HG03460 (cell line): ENCODE results near the gene INTS14.
"Not testable (repeated sequence)": the region's sequence is repeated elsewhere in the genome, so short reads cannot be mapped to it uniquely, and the experiment has no call there.

Experiments used
- ATAC-seq: cut with Tn5 transposase; IDR thresholded peaks from one replicate; pipeline ENCODE4 v1.9.1; 2021; ENCODE audit not compliant: unreplicated experiment

The INTS14 gene

GRCh38 chr15:65583701-65584100, 27.2 kb downstream of the INTS14 start:
- ATAC-seq, result no peak

DNA sequence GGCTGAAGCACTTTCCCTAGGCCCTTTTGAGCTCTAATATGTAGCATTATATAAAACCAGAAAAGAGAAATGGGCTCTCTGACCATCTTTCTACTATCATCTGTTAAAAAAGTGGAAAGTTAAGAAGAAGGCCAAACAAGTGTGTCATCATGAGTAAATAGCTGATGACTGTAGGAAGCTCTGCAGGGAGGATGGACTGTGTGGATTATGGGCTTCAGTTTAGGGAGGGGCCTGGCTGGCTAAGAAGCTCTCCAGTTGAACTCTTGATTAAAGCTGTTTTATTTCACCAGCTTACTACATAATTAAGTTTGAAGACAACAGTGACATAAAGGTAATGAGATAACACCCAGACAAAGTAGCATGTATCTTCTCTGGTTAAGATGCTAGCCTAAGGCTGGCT, 30.6 kb downstream of the INTS14 start:
- no peak for ATAC-seq

- no peak for ATAC-seq
Observed at GRCh38 chr15:65579762-65580161, 31.2 kb downstream of the INTS14 start.

GRCh38 chr15:65578904-65579728, 31.8 kb downstream of the INTS14 start:
- no peak for ATAC-seq

DNA sequence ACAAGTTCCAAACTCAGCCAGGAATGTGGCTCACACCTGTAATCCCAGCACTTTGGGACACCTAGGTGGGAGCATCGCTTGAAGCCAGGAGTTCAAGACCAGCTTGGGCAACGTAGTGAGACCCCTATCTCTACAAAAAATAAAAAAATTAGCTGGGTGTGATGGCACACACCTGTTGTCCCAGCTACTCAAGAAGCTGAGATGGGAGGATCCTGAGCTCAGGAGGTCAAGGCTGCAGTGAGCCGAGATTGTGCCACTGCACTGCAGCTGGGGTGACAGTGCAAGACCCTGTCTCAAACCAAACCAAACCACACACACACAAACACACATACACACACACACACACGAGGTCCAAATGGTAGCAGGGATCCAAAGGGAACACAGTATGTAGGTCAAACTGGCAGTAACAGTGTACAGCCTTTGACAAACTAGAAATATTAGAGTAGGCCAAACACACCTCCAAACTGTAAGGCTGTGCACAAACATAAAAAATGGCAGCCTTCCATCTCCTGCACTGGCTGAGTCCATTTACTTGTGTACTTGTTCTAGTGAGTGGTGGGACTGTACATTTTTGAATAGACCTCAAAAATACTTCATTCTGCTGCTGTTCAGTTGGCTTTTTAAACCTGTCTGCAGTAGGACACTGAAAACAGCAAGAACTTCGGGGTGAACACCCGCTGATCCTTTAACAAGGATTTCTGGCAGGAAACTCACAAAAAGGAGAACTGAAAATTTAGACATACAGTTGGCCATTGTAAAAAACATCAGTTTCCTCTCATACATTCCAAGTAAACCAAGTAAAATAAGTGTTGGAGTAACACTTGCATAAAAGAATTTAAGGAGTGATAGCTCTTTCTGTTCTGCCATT, 33.6 kb downstream of the INTS14 start:
- ATAC-seq, result no peak

DNA sequence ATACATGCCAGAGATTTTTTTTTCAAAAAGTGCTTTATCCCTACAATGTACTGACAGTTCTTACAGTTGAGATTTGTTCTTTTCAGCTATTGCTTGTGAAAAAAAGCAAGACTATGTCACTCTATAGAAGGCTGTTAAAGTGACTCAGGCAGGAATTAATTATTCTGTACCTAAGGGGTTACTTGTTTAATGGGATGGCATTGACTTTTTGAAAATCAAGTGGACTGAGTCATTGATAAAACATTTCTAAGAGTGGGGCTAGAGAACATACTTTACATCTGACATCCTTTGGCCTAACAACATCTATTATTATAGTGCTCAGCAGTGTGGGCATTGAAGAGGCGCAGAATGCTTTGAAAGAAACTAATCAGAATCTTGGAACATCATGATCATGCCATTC, 34.3 kb downstream of the INTS14 start:
- no peak for ATAC-seq

DNA sequence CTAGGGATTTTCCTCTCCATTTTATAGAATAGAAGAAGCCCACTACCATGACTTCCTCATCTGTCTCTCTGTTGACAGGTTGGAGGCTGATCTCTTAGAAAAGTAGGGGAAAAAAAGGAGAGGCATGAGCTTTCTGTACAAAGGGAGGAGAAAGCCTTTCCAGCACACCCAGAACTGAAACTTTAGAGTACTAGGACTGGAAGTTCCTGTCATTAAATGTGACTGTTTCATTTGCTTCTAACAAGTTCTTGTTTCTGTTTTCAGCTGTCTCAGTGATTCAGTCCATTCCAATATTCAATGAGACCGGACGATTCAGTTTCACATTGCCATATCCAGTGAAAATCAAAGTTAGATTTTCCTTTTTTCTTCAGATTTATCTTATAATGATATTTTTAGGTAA, 39.0 kb downstream of the INTS14 start:
- ATAC-seq, result no peak

DNA sequence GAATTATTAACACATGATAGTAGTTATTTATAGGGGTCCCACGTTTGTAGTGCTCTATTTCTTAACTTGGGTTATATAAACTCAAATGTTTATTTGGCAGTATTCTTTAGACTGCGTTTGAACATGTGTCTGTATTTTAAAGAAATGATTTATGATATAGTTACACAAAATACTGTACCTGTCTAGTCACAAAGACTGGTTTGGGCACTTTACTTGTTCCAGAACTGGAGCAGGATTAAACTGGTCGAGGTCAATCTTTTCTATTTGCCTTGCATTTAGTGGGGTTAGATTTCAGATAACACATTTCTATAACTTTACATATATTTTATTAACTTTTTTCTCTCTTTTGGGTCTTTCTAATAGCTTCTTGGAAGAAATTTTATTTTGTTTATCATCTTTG, 41.2 kb downstream of the INTS14 start:
- ATAC-seq, result no peak

GRCh38 chr15:65561934-65562333, 49.0 kb downstream of the INTS14 start:
- no peak for ATAC-seq

DNA sequence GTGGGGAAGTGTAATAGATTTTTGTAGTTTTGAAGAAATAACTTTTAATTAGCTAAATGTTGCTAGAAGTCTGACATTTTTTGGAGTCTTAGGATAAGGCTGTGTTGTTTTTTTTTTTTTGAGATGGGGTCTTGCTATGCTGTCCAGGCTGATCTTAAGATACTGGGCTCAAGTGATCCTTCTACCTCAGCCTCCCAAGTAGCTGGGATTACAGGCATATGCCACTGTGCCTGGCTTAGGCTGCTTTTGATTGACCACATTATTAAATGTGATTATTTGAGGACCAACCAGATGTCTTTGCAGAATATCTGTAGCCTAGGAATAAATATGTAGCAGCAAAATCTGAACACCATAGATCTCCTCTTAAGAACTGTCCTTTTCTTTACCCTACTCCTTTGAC, 51.0 kb downstream of the INTS14 start:
- no peak for ATAC-seq

- no peak for ATAC-seq
Observed at GRCh38 chr15:65558997-65559760, 51.8 kb downstream of the INTS14 start.

GRCh38 chr15:65558336-65558735, 52.6 kb downstream of the INTS14 start:
- ATAC-seq, result no peak

GRCh38 chr15:65556622-65557021, 54.3 kb downstream of the INTS14 start:
- ATAC-seq, result no peak

DNA sequence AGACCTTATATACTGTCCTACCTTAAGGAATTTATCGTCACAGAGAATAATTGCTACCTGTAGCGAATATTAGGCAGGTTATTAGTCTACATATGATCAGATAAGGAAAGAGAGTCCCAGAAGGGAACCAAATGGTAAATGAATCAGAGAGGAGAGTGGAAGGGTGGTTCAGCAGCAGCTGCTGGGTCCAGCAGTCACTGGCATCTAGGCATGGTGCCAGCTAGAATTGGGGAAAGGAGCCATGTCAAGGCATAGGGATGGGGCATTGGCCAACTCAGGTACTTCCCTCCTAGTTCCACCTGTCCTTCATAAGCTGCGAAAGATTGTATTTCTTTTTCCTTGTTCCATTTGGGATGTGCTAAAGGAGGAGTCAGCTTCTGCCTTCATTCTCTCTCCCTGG, 57.2 kb downstream of the INTS14 start:
- no peak for ATAC-seq

DNA sequence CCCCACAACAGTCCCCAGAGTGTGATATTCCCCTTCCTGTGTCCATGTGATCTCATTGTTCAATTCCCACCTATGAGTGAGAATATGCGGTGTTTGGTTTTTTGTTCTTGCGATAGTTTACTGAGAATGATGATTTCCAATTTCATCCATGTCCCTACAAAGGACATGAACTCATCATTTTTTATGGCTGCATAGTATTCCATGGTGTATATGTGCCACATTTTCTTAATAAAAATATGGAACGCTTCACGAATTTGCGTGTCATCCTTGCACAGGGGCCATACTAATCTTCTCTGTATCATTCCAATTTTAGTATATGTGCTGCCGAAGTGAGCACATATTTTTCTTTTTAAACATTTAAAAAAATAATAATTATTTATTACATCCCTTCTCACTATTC, 58.1 kb downstream of the INTS14 start:
- not testable (repeated sequence) for ATAC-seq

- no peak for ATAC-seq
Observed at GRCh38 chr15:65551183-65551582, 59.7 kb downstream of the INTS14 start.

DNA sequence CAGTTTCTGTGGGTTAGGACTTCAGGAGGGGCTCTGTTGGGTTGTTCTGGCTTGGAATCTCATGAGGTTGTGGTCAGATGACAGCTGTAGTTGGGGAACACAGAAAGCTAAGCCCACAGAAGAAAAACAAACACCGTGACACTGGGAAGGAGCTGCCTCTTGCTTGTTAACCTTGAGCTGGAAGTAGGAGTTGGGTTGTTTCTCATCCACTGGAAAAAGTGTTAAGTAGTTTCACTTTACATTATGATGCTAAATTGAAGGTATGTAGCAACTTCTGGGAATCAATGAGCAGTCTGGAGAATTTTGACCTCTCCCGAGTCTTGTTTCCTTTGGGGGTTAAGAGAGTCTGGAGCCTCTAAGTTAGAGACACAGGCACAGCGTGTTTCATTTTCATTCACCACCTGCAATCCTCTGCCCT, 60.2 kb downstream of the INTS14 start:
- ATAC-seq, result no peak

DNA sequence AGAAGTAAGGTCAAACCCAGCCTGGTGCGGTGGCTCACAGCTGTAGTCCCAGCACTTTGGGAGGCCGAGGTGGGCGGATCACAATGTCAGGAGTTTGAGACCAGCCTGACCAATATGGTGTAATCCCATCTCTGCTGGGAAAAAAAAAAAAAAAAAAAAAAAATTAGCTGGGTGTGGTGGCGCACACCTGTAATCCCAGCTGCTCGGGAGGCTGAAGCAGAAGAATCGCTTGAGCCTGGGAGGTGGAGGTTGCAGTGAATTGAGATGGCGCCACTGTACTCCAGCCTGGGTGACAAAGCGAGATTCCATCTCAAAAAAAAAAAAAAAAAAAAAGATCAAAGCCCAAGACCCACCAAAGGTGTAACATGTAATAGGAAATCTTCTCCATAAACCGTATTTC, 61.6 kb downstream of the INTS14 start:
- ATAC-seq, result not testable (repeated sequence)

DNA sequence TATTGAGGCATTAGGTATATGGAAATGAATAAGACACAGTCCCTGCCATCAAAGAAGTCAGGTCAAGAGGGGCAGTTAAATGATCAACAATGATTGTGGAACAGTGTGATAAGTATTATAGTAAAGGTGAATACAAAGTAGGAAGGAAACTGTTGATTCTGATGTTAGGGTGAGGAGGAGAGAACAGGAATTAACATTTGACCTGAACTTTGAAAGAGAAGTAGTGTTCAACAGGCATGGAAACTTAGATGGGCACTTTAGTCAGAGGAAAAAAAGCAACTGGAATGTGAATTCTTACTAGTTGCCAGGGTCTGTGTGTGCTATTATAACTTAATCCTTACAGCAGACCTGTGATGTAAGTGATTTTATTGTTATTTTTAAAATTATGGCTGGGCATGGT, 63.1 kb downstream of the INTS14 start:
- ATAC-seq, result no peak

- no peak for ATAC-seq
Observed at GRCh38 chr15:65541231-65541820, 69.6 kb downstream of the INTS14 start.

GRCh38 chr15:65540314-65540713, 70.6 kb downstream of the INTS14 start:
- no peak for ATAC-seq
